Neutrophil (primary cell): Measurements from ENCODE around the gene ZBTB20.

Source experiments
- H3K27ac ChIP-seq: fragments of 200-600 bp; sonication (generic); 2 replicates; pipeline ENCODE4 v1.5.1; 2016; ENCODE audit warnings: mild to moderate bottlenecking, moderate library complexity
- H3K27me3 ChIP-seq: fragments of 200-600 bp; sonication (generic); 2 replicates; pipeline ENCODE4 v1.6.0; 2016; ENCODE audit warnings: mild to moderate bottlenecking
- H3K36me3 ChIP-seq: fragments of 200-600 bp; sonication (generic); 2 replicates; pipeline ENCODE4 v1.5.1; 2017
- H3K4me1 ChIP-seq, 2 experiments: fragments of 200-600 bp in 1 of 2; sonication (generic) in 1 of 2; 1 replicate in 1 of 2; 2 replicates in 1 of 2; pipeline versions ENCODE4 v1.5.1 to v1.6.1; 2013 to 2016; ENCODE audit warnings: low read depth in 1 of 2, low read length in 1 of 2, mild to moderate bottlenecking in 1 of 2, moderate library complexity in 1 of 2; ENCODE audit not compliant: control insufficient read depth in 1 of 2, insufficient read depth in 1 of 2
- H3K4me3 ChIP-seq, 2 experiments: fragments of 200-600 bp in 1 of 2; sonication (generic) in 1 of 2; 1 replicate in 1 of 2; 2 replicates in 1 of 2; pipeline ENCODE4 v1.5.1; 2013 to 2016; ENCODE audit warnings: low read depth in 1 of 2, low read length in 1 of 2, mild to moderate bottlenecking in 1 of 2, moderate library complexity in 1 of 2
- H3K9me3 ChIP-seq: fragments of 200-600 bp; sonication (generic); 2 replicates; pipeline ENCODE4 v1.5.1; 2016
- TF ChIP-seq, protein P1 (sequence below): fragments of 200-600 bp; sonication (generic); IDR thresholded peaks from 2 replicates; pipeline ENCODE4 v1.5.1; 2016; ENCODE audit warnings: antibody characterized with exemption

The ZBTB20 gene

DNA sequence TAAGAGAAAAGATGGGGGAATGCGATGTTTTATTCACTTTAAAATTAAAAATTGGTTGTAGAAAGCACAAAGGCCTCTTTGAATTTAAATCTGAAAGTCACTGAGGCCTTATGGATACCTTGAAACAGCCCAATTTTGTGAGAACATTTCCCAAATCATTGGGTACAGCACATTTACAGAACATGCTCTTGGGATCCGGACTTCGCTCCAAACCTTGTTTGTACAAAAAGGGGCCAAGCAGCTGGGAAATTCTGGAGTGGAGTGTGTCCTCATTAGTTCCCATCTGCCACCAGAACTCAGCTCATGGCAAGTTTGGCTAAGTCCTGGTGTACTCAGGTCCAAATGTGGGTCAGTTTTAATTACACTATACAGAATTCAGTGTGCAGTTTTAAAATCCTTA is 254.2 kb downstream of the ZBTB20 start:
- Histone ChIP-seq H3K4me1 (no peaks in the 10 kb centered on the region), H3K27me3 (no peaks in the 10 kb centered on the region), H3K27ac (no peak overlapping the region), H3K4me3 (no peak overlapping the region), H3K9me3 (no peaks in the 10 kb centered on the region), H3K36me3 (no peaks in the 10 kb centered on the region)
- TF ChIP-seq, protein P1, sequence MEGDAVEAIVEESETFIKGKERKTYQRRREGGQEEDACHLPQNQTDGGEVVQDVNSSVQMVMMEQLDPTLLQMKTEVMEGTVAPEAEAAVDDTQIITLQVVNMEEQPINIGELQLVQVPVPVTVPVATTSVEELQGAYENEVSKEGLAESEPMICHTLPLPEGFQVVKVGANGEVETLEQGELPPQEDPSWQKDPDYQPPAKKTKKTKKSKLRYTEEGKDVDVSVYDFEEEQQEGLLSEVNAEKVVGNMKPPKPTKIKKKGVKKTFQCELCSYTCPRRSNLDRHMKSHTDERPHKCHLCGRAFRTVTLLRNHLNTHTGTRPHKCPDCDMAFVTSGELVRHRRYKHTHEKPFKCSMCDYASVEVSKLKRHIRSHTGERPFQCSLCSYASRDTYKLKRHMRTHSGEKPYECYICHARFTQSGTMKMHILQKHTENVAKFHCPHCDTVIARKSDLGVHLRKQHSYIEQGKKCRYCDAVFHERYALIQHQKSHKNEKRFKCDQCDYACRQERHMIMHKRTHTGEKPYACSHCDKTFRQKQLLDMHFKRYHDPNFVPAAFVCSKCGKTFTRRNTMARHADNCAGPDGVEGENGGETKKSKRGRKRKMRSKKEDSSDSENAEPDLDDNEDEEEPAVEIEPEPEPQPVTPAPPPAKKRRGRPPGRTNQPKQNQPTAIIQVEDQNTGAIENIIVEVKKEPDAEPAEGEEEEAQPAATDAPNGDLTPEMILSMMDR, result no peak

DNA sequence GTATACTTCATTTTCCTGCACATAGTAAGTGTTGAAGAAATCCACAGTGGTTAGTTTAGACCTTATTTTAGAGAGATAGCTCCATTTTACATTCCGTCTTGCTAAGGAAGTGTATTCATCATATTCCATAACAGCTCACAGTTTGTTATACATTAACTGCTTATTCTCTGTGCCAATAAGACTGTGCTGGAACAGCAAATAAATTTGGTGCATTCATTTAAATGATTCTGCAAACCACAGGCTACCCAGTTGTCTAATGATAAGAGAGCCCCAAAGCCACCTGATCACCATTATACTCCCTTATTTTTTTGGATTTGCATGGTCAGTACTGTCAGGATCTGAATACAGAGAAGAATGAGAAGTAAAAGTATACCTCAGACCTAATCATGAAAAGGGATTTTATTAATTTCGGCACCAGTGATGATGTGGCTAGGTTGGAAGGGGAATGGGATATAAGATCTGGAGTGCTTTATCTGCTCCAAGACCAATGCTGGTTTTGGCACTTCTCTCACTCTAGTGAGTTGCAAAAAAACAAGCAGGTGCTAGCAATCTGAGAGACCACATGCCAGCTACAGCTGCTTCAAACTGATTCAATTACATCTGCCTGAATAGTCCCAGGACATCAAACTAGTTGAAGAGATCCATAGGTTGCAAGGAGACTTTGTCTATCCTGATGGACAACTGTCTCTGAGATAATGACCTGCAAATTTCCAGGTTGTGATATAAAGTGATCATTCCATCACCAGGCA is 254.8 kb downstream of the ZBTB20 start:
- TF ChIP-seq, protein P1, result no peak
- Histone ChIP-seq H3K4me3 (no peak overlapping the region), H3K27me3 (no peaks in the 10 kb centered on the region), H3K9me3 (no peaks in the 10 kb centered on the region), H3K4me1 (no peaks in the 10 kb centered on the region), H3K36me3 (no peaks in the 10 kb centered on the region), H3K27ac (no peak overlapping the region)

DNA sequence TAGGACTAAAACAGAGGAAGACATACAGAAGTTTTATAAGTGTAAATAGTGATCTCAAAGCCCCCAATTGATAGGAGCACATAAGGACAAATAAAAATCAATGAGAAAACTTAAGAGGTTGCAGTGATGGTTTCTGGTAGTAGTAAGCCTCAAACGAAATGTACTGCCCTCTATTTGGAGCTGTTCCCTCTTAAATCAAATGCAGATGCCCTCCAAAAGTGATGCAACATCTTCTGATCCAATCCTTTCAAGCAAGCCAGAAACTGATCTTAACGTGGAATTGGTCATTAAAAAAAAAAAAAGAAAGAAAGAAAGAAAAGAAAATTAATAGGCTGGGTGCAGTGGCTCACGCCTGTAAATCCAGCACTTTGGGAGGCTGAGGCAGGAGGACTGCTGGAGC is 259.3 kb downstream of the ZBTB20 start:
- Histone ChIP-seq H3K36me3 (no peaks in the 10 kb centered on the region), H3K4me3 (no peak overlapping the region), H3K9me3 (no peaks in the 10 kb centered on the region), H3K27ac (no peak overlapping the region), H3K4me1 (no peaks in the 10 kb centered on the region), H3K27me3 (no peaks in the 10 kb centered on the region)
- TF ChIP-seq, protein P1, result no peak

DNA sequence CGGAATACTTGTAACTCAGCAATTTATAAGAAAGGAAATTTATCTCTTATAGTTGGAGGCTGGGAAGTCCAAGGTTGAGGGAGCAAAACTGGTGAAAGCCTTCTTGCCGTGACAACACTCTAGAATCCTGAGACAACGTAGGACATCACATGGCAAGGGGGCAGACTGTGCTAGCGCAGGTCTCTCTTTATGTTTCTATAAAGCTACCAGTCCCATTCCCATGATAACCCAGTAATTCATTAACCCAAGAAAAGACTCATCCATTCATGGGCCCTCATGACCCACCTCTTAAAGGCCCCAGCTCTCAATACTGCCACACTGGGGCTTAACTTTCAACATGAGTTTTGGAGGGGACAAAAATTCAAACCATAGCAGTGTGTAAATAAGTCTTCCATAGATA is 260.2 kb downstream of the ZBTB20 start:
- TF ChIP-seq, protein P1, result no peak
- no peak overlapping the region for H3K27ac ChIP-seq
- no peaks in the 10 kb centered on the region for H3K27me3 ChIP-seq
- H3K9me3 ChIP-seq, result no peaks in the 10 kb centered on the region
- no peak overlapping the region for H3K4me3 ChIP-seq
- H3K4me1 ChIP-seq, result no peaks in the 10 kb centered on the region
- no peaks in the 10 kb centered on the region for H3K36me3 ChIP-seq

DNA sequence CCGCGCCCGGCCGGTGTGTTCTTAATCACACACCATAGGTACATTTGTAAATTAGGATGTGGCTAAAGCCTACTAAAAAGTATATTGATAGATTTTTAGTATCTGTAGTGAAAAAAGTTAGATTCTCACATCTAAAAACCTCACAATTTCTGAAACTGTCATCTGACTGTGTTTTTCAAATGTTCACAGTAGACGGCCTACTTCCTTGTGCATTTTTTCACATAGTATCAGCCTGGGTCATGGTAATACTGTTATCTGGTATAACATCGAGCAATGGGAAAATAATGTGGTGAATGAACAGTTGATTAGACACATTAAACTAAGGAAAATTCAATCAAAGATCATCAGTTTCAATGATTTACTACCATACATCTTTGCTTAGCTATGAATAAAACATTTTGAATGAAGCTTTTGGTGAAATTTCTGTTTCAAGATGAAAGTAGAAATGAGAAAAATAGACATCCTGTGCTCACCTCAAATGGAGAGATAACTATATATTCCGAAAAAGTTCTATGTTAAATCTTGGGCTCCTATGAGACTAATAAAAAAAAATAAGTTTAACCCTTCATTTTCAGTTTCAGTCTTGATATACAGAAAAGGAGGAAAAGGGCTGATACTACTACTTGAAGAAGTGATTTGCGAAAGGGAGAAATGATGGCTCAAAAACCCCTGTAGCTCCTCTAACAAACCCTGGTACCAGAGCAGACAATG is 262.7 kb downstream of the ZBTB20 start:
- H3K27ac ChIP-seq, result no peak overlapping the region
- no peaks in the 10 kb centered on the region for H3K4me1 ChIP-seq
- TF ChIP-seq, protein P1, result no peak
- no peaks in the 10 kb centered on the region for H3K36me3 ChIP-seq
- H3K27me3 ChIP-seq, result no peaks in the 10 kb centered on the region
- no peaks in the 10 kb centered on the region for H3K9me3 ChIP-seq
- H3K4me3 ChIP-seq, result no peak overlapping the region
